ENCODE results near the gene COL4A2. TPM values are rescaled to one million over a fixed set of nuclear protein-coding genes. Genes with fewer than 3 reads are reported as not detected.

COL4A2 gene
- polyA plus RNA-seq, 3 donors: 93.5 to 632 (median 260) TPM

Other genes starting within 250 kb of the COL4A2 start
- 100 to 1,000 TPM; 103 to 773 (median 225) TPM for gene COL4A1, start 127 bp upstream of the COL4A2 start, polyA plus RNA-seq

Measured in adipose tissue (tissue), 3 donors.